HG02759 (cell line): ENCODE measurements around the gene STK11.
"Not testable (repeated sequence)": the region's sequence is repeated elsewhere in the genome, so short reads cannot be mapped to it uniquely, and the experiment has no call there.

Experiments used
- ATAC-seq: cut with Tn5 transposase; IDR thresholded peaks from one replicate; pipeline ENCODE4 v1.9.1; 2021; ENCODE audit warnings: mild to moderate bottlenecking, moderate library complexity; ENCODE audit not compliant: unreplicated experiment

The STK11 gene

DNA sequence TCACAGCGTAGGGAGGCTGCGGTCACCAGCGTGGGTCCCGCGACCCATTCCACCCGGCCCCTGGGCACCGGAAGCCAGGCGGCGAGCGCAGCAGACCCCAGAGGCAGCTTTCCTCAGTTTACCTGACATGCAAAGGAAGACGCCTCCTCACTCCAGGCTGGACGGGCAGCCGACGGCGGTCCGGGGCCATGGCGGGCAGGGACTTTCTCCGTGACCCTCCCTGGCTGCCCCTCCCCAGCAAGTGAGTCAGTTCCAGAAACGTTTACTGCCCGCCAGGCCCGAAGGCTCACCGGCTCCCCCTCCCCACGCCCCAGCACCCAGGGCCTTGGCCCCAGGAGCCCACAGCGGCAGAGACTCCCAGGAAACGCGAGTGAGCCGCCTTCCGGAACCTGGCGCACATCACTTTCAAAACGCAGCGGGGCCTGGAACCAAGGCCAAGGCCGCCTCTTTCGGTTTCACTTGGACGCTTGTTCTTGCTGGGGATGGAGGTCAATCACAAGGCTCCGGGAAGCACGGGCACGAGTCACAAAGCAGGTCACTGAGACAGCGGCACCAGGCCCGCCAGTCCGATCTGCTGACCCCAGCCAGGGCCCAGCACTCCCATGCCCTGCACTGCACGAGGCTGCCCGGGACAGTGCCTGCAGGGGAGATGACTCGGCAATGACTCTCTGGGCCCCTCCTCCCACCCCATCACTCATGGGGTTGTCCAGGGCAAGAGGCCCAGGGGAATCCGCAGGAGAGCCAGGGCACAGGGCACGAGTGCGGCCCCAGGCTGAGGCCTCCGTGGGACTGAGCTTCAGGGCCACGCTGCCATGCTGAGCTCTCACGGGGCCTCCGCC is 36.8 kb upstream of the STK11 start:
- ATAC-seq: no peak

DNA sequence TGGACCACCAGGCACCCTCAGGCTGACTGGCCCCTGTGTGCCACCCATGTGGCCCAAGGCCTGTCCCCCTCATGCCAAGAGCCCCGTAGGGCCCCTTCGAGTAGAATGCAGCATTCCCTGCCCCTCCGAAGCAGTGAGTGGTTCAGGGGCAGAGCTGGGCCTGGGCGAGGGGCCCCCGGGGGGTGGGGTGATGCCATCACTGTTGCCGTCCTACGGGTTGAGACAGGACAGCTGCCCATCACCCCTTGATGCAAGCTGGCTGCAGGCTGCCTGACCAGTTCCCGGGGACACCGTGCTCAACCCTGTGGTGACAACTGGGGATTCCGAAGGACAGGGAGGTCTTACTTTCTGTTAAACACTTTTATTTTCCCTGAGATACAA is 36.2 kb upstream of the STK11 start:
- no peak for ATAC-seq

DNA sequence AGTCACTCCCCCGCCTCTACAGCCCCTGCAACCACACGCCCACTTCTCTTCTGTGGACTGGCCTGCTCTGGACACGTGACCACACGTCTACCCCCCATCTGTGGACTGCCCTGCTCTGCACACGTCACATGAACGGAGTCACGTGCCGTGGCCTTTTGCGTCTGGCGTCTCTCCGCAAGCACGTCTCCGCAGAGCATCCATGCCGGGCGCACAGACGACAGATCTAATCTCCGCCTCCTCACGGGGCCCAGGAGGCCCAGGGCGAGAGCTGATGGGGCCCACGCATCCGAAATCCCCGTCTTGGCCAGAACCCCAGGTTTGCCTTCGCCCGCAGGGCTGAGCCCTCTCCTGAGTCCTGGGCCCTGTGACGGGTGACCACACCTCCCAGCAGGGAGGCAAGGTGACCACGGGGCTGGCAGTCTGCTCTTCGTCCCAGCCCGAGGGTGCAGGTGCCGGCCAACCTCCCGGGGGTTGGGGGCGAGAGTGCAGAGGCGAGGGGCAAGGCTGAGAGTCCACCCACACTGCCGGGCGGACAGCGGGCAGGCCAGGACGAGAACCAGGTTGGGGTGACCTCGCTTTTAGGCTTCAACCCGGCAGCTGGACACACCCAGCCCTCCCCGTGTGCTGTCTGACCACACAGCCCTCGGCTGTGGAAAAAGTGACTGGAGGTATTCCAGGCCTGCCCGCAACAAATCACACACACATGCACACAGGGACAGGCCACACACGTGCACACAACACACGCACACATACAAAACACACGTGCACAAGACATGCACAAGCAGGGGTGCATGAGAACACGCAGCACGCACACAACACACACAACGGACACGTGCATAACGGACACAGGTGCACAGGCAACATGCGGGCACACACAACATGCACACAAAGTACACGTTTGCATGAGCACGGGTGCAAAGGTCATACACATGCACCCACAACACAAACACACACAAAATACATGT is 35.4 kb upstream of the STK11 start:
- ATAC-seq: no peak

DNA sequence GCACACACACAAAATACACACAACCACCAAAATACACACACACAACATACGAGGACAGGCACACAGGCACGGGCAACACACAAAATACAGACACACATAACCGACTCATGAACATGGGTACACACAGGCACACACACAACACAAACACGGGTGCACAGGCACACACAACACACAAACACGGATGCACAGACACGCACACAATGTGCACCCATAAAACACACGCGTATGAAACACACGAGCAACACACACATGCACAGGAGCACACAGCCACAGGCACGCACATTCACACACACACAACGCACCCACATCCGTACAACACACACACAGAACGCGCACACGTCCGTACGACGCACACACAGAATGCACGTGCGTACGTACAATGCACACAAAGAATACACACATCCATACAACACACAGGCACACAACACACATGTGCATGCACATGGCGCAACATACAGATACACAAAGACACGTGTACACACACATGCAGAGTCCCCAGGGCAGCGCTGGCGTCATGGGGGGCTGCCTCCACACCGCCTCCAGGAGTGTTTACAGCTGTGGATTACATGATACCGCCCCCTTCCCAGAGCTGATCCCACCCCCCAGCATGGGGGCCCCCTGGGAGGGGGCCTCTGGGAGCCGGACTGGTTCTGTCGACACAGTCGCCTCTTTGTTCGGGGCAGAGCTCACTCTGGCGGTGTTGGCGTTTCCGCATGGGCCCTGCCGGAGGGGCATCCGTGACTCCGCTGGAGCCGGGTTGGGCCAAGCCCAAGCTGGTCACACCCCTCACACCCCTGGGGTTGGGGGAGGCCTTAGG is 34.4 kb upstream of the STK11 start:
- no peak for ATAC-seq

DNA sequence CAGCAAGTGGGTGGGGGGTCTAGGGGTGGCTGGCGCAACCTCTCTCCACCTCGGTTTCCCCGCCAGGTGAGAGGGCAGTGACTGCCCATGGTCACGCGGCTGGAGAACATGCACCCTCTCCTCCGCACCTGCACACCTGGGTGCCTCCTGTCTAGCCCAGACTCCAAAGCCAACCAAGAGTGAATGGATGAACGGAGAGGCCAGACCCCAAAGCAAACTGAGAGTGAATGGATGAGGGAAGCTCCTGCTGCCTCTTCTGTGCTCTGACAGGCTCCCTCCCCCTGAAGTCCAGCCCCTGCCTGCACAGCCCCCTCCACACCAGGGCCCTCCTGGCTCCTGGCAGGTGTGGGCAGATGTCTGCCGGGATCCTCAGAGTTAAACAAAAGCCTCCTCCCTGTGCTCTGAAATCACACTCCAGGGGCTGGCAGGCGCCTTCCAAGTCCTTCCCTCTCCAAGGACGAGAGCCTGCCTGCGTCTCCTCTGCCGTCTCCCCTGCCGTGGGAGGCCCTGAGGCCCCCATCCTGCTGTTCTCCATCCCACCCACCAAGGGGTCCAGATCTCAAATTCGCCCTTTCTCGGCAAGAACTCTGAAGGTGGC is 33.7 kb upstream of the STK11 start:
- ATAC-seq: no peak

DNA sequence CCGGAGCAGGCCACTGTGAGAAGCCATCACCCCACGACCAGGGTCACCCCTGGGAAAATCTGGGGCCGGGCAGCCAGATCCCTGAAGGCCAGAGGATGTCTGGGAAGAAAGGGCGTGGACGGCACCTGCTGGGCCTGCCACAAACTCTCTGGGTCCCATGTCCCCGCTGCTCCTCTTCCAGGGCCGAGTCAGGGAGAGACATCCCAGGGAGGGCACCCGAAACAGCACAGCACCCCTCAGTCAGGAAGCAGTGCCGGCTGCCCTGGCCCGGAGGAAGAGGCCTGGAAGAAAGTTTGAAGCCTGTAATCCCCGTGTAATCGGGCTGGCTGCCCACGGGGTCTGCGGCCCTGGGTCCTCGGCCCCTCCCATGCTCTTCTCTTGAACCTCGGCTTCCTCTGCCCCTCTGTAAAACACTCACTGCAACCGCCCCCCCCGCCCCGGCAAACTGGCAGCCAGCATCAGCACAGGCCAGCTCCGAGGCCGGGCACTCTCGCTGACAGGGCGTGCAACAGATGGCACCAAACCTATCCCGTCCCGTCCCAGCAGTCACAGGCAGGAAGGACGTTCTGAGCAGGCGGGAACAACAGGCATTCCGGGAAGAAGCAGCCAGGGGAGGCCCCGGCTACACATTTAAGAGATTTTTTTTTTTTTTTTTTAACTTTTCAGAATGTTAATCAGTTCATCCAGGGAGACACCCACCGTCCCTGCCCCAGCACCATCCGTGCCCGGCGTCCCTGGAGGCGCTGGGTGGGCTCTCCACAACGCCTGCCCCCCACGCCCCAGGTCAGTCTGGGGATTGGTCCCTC is 33.0 kb upstream of the STK11 start:
- ATAC-seq: no peak

DNA sequence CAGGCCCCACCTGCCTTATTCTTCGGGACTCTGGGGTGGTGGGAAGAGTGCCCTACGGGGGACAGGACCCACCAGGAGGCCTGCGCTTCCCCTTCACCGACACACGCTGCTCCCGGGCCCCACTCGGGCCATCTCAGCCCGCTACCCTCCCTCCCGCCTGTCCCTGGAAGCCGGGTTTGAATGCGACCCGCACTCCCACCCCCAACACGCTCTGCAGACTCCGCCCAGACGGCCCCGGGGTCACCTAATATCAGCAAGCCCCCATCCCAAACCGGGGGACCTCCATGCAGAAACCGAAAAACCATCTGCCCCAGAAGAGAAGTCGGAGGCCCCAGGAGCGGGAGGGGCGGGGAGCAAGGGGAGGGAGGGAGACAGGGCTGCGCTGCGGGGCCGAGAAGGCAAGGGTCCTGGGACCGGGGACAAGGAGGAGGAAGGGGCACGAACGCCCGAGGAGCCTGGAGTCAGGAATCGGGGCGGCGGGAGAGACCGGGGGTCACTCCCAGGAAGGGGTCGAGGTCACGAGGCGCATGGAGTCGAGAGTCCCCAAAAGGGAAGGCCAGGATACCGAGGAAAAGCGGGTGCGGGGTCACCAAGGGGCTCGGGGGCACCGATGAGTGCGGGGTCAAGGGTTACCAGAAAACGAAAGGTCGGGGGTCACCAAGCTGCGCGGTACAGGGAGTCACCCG is 32.3 kb upstream of the STK11 start:
- no peak for ATAC-seq

DNA sequence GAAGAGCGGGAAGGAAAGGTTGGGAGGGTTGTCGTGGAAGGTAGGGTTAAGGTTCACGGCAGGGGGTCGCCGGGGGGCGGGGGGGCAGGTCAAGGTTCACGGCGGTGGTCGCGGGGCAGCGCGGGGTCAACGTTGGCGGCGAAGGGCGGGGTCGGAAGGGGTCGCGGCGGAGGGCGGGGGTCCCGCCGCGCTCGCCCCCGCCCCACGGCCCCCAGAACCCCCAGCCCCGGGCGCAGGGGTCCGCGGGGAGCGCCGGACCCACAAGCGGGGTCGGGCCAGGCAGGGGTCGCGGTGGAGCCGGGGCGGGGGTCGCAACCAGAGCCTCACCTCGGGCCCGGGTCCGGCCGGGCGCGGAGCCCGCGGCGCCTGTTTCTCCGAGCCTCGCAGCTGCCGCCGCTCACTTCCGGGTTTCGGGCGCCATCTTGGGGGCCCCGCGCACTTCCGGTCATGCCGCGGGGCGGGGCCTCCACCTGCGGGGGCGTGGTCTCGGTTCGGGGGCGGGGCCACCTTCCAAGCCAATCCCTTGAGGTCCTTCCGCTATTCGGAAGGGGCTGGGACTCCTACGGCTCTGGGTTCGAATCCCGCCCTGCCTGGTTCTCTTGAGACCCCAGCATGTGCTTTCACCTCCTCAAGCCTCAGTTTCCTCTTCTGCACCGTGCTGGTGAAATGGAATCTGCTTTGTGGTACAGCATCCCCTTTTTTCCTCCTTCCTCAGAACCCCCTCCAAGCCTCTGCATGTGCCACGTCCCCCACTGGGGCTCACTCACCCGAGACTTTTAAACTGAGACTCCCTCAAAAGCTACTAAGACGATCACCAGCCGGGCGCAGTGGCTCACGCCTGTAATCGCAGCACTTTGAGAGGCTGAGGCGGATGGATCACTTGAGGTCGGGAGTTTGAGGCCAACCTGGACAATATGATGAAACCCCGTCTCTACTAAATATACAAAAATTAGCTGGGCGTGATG is 31.5 kb upstream of the STK11 start, which contains the start of gene SBNO2:
SBNO2 (minus strand) TSS at position 424 of the 965 bp plus-strand sequence. CDS start 19,992 bp downstream, outside the sequence.
- ATAC-seq: peak; percentile 73

DNA sequence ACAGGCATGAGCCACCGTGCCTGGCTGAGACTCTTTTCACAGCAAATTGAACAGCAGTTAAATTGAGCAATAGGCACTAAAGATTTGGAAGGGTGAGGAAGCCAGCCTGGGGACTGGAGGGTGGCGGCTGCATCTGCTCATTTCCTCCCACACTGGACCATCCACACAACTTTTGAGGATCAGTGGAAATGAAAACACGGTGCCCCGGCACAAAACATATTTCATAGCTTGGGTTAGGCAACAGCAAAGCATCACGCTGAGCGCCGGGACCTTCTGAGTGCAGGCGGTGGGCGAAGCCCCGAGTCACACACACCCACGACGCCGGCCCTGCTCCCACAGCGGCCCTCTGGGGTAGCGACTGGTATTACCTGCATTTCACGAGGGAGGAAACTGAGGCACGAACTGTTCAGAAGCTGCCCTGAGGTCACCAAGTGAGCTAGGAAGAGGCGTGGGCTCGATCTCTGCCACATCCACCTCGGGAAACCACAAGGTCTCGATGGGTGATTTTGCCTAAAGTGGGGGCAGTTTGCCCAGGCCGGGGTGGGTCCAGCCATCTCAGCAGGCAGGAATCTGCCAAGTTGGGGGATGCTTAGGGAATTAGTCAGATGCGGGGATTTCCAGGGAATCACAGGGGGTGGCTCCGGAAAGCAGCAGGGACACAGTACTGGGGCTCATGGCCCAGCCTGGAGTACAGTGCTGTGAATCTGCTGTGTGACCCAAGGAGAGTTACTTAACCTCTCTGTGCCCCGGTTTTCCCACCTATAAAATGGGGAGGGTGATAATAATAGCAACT is 28.1 kb upstream of the STK11 start:
- no peak for ATAC-seq

DNA sequence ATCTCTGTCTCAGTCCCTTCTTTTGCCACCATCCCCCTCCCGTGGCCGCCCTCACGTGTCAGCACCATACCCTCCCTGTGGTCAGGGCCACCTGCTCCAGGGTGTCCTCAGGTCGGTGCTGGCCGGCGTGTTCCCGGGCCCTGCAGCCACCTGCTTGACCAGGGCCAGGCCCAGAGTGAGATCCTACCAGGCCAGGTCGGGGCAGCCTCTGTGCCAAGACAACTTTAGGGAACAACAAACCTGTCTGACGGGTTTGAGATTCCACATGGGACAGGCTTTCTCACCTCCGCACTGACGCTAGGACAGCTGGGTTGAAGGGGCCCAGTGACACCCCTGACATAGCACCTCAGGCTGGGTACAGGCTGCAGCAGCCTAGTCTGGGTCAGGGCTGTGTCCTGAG is 24.0 kb upstream of the STK11 start:
- ATAC-seq: no peak

DNA sequence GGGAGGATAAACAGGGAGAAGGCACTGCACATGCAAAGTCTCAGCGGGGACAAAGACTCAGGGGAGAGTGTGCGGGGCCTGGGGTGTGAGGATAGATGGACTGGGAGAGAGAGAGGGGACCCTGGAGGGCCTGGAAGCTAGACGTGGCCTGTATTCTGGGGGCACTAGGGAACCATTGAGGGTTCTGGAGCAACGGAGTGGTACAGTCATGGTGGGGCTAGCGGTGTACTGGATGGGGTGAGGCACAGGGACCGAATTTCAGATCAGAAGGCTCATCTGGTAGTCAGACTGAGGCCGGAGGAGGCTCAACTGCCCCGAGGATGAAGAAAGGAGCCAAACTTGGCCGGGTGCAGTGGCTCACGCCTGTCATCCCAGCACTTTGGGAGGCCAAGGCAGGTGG is 23.5 kb upstream of the STK11 start:
- no peak for ATAC-seq

DNA sequence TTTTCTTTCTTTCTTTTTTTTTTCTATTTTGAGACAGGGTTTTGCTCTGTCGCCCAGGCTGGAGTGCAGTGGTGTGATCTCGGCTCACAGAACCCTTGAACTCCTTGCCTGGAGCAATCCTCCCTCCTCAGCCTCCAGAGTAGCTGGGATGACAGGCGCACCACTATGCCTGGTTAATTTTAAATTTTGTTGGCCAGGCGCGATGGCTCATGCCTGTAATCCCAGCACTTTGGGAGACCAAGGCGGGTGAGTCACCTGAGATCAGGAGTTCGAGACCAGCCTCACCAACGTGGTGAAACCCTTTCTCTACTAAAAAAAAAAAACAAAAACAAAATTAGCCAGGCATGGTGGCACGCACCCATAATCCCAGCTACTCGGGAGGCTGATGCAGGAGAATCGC is 22.9 kb upstream of the STK11 start:
- no peak for ATAC-seq

DNA sequence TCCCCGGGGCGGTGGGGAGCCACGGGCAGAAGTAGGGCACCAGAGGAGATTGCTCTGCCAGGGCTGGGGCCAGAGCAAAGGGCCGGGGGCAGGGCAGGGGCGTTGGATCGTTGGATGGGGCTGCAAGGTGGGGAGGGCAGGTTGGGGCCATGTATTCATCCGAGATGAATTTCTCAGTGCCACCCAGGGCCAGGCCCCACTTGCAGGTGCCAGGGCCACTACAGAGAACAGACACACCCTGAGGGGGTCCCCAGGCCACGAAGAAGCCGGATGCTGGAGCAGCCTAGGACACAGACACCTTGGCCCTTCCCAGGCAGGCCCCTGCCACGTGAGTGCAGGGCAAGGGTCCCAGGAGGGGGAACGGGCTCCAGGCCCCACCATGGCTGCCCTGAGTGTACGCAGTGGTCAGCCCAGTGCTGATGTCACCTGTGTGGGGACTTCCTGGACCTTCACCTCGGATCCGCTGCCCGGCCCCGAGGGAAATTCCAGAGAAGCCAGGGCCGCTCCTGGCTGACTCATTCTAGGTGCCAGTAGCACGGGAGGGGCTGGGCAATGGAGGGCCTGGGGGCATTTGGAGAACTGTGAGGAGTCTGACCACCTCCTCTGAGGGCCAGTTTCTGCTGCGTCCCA is 21.9 kb upstream of the STK11 start:
- peak; percentile 40 for ATAC-seq

DNA sequence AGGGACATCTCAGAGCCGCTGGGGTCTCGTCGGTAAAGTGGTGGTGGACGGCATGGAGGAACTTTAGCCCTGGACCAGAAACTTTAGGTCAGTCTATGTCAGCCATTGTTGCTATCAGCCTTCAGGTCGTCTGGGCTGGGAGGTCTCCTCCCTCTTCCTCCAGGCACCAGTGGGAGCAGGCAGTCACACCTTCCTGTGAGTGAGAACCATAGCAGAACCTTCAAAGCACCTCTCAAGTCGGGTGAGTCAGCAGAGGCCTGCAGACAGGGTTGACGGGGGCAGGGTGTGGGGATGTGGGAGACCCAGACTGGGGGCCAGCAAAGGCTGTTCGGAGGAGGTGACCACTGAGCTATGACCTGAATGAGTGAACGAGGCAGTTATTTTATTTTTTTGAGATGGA is 16.2 kb upstream of the STK11 start:
- no peak for ATAC-seq

DNA sequence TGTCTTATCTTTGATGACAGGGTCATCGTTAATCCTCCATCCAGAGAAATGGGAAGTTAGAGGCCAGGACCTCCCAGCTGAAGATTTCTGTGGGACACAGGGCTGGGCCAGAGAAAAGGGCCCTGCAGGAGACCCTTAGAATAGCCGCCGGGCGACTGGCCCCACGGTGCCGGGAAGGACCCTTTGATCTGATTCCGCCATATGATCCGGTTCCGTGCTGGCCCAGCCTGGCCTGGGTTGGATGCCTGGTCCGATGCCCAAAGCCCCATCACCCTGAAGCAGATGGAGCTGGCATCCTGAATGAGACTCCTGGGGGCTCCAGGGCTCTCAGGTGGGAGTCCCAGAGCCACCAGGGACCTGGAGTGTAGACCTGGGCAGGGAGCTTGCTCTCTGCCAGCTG is 6.0 kb upstream of the STK11 start:
- ATAC-seq: no peak

DNA sequence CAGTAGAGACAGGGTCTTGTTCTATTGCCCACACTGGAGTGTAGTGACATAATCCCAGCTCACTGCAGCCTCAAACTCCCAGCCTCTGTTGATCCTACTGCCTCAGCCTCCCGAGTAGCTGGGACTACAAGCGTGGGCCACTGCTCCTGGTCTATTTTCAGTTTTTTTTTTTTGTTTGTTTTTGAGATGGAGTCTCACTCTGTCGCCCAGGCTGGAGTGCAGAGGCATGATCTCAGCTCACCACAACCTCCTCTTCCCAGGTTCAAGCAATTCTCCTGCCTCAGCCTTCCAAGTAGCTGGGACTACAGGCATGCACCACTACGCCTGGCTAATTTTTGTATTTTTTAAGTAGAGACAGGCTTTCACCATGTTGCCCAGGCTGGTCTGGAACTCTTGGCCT is 5.0 kb upstream of the STK11 start:
- ATAC-seq: not testable (repeated sequence)
